Heart left ventricle (tissue), 16 donors: ENCODE data around the gene CKMT2. TPM values are rescaled to one million over a fixed set of nuclear protein-coding genes. Genes with fewer than 3 reads are reported as not detected.

Experiments
- ATAC-seq, 4 donors: fragments of 200-7000 bp; cut with Tn5 transposase; one replicate each; pipeline ENCODE4 v1.9.1; 2020 to 2022; ENCODE audit warnings: moderate library complexity in 4 of 4, mild to moderate bottlenecking in 3 of 4, moderate number of reproducible peaks in 1 of 4
- DNase-seq, 5 donors: peaks; one replicate each; pipeline ENCODE4 v3.0.0-alpha.2; 2020
- H3K27ac ChIP-seq, 12 donors: fragments of 200-600 bp; sonication (generic) in 4 of 12; one replicate each; pipeline versions ENCODE4 v1.5.0 to v1.8.0; 2016 to 2022; ENCODE audit warnings: mild to moderate bottlenecking in 2 of 12
- H3K27me3 ChIP-seq, 9 donors: fragments of 200-600 bp; sonication (generic) in 2 of 9; one replicate each; pipeline versions ENCODE4 v1.5.1 to v1.8.0; 2016 to 2022; ENCODE audit warnings: mild to moderate bottlenecking in 3 of 9
- H3K36me3 ChIP-seq, 9 donors: fragments of 200-600 bp; sonication (generic) in 2 of 9; one replicate each; pipeline versions ENCODE4 v1.5.0 to v1.8.0; 2018 to 2022; ENCODE audit warnings: mild to moderate bottlenecking in 2 of 9
- H3K4me1 ChIP-seq, 12 donors: fragments of 200-600 bp; sonication (generic) in 4 of 12; one replicate each; pipeline versions ENCODE4 v1.5.0 to v1.8.0; 2016 to 2022; ENCODE audit warnings: mild to moderate bottlenecking in 3 of 12
- H3K4me3 ChIP-seq, 12 donors: fragments of 200-600 bp; sonication (generic) in 4 of 12; one replicate each; pipeline versions ENCODE4 v1.5.0 to v1.8.0; 2017 to 2022; ENCODE audit warnings: mild to moderate bottlenecking in 9 of 12, moderate library complexity in 4 of 12
- H3K9me3 ChIP-seq, 12 donors: fragments of 200-600 bp; sonication (generic) in 4 of 12; one replicate each; pipeline versions ENCODE4 v1.5.0 to v1.8.0; 2016 to 2022; ENCODE audit warnings: mild to moderate bottlenecking in 1 of 12
- POLR2A ChIP-seq, 2 donors: fragments of 450-650 bp; IDR thresholded peaks; one replicate each; pipeline ENCODE4 v1.6.1; 2017; ENCODE audit warnings: antibody characterized with exemption in 2 of 2, mild to moderate bottlenecking in 2 of 2, moderate library complexity in 2 of 2
- WGBS, 4 donors: extraction: QIAGEN DNeasy Blood & Tissue Kit in 2 of 4; methylation state at CpG; one replicate each; pipeline versions ENCODE4 v1.1.5 to v1.1.7; 2013 to 2018; 5-methylcytosine and 5-hydroxymethylcytosine counted together
- intact Hi-C, 10 donors: fragments of 100-400 bp; cut with DNase I; formaldehyde crosslinking; loops; one replicate each; pipeline versions ENCODE4 v1.11.1 to v1.14.2; 2022
- polyA plus RNA-seq, 2 donors: library from polyadenylated mRNA; stranded (reverse); fragments of 200-250 nt; gene quantifications; one replicate each; pipeline ENCODE4 v1.2.3, GENCODE V29; 2013
- total RNA-seq, 9 donors: library from RNA; depleted of rRNA in 2 of 9; stranded (reverse); fragments of >200 nt in 2 of 9; fragmentation: NEBNext Ultra II Directional in 3 of 9; extraction: Animal tissue kit (Norgen Biotek cat#: 25700) in 3 of 9; gene quantifications; one replicate each; pipeline versions ENCODE4 v1.1.0 to v1.2.4, GENCODE V29; 2016 to 2023
- TF ChIP-seq, protein P1 (sequence below), 12 donors: fragments of 200-600 bp; sonication (generic) in 4 of 12; IDR thresholded peaks; one replicate each; pipeline versions ENCODE4 v1.5.0 to v1.8.0; 2018 to 2022; ENCODE audit warnings: antibody characterized with exemption in 12 of 12, mild to moderate bottlenecking in 5 of 12
- donor health status: ischemic (EF 13 %, LVEDD 7.1; RV severe dilation, severe dysfunction).
- donor health status: healthy with polysubstance abuse.
- donor health status: DM: no; HTN: yes; CAD: no.
- donor health status: DM: no; HTN: no; CAD: no.
- donor health status: ischemic (EF 25% LVEDD 6.9; RV normal size, moderate dysfunction).
- donor health status: ischemic (EF 25% LVEDD 5.7; RV mildly dilated, moderate dysfunction).
- donor health status: healthy.
- donor health status: DM: yes; HTN: yes; CAD: no.
- donor health status: ischemic (EF 35%, LVEDD 5.7; RV mildly dilated, moderate dysfunction).
- donor health status: nonischemic (EF 11% LVEDD 7.7; RV severe dilation, severe dysfunction).
- donor health status: DM: yes; HTN: yes; CAD: no.
- donor health status: PGD.
- donor health status: ischemic (EF 29% LVEDD 5.4; RV normal size, mild dysfunction).
- donor health status: nonischemic (EF 23%, LVEDD 6.1; RV moderate dilation, normal function).

Gene CKMT2
- total and polyA plus RNA-seq, 11 donors, result 890 to 3,872 (median 1,758) TPM

DNA sequence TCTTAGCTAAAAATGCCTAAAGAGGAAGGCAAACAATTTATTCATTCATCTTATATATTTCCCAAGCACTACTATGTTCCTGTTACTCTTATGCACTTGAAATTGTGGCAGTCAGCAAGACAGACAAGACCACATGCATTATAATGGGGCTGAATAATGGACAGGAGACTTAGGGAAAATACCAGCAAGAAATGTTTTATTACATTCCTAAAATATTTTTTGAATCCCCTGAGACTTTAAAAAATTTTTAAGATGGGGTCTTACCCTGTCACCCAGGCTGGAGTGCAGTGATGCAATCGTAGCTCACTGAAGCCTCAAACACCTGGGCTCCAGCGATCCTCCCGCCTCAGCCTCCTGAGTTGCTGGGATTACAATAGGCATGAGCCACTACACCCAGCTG is 81.5 kb downstream of the CKMT2 start:
- Histone ChIP-seq H3K27me3 (no peaks in the 10 kb centered on the region), H3K4me3 (no peak overlapping the region), H3K27ac (no peak overlapping the region), H3K4me1 (no peaks in the 10 kb centered on the region), H3K36me3 (peaks cover 0 to 57% (median 45%) of the 10 kb centered on the region in 9 donors), H3K9me3 (no peaks in the 10 kb centered on the region)
- ATAC-seq (no peak), DNase-seq (no peak)
- 90 to 97% (median 96%) methylated on average over 3 of the region's 3 CpGs for WGBS, 4 donors
- no peak for TF ChIP-seq POLR2A (IDR thresholded peaks at IDR 0.05)
- TF ChIP-seq, protein P1, sequence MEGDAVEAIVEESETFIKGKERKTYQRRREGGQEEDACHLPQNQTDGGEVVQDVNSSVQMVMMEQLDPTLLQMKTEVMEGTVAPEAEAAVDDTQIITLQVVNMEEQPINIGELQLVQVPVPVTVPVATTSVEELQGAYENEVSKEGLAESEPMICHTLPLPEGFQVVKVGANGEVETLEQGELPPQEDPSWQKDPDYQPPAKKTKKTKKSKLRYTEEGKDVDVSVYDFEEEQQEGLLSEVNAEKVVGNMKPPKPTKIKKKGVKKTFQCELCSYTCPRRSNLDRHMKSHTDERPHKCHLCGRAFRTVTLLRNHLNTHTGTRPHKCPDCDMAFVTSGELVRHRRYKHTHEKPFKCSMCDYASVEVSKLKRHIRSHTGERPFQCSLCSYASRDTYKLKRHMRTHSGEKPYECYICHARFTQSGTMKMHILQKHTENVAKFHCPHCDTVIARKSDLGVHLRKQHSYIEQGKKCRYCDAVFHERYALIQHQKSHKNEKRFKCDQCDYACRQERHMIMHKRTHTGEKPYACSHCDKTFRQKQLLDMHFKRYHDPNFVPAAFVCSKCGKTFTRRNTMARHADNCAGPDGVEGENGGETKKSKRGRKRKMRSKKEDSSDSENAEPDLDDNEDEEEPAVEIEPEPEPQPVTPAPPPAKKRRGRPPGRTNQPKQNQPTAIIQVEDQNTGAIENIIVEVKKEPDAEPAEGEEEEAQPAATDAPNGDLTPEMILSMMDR (IDR thresholded peaks at IDR 0.05), result no peak
- intact Hi-C loops, result no loop called here

DNA sequence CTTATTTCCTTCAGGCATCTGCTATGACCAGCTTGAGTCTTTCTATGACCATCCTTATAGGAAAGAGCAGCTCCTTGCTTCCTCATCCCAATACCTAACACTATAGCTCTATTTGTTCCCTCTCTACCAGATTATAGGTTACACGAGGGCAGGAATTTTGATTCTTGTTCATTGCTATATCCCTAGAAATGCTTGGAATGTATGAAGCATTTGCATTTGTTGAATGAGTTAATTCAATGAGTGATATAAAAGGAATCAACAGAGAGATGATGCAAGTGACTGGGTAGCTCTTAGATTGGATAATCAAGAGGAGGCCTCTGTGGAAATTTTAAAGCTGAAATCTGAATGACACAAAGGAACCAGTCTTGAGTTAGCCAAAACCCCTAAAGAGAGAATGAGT is 82.2 kb downstream of the CKMT2 start:
- Histone ChIP-seq H3K4me1 (no peaks in the 10 kb centered on the region), H3K27ac (no peak overlapping the region), H3K27me3 (no peaks in the 10 kb centered on the region), H3K36me3 (peaks cover 0 to 50% (median 38%) of the 10 kb centered on the region in 9 donors), H3K4me3 (no peak overlapping the region), H3K9me3 (no peaks in the 10 kb centered on the region)
- DNase-seq, result no peak
- ATAC-seq, result no peak
- intact Hi-C loops, result no loop called here
- 74 to 85% (median 80%) methylated on average over 1 of the region's 1 CpG for WGBS, 4 donors
- TF ChIP-seq, protein P1 (IDR thresholded peaks at IDR 0.05), result no peak
- no peak for TF ChIP-seq POLR2A (IDR thresholded peaks at IDR 0.05)

DNA sequence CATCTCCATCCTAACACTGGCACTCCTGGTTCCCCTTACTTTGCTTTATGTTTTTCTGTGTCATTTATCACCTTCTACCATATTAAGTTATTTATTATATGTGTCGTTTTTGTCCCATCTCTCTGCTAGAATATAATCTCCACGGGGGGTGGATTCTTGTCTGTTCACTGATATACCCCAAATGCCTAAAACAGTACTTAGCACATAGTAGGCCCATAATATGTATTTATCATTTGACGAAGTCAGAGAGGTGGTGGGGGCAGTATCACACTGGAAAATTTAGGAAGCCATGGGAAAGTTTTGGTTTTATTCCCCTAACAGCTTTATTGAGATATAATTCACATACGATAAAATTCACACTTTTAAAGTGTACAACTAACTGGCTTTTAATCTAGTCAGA is 82.7 kb downstream of the CKMT2 start:
- Histone ChIP-seq H3K9me3 (no peaks in the 10 kb centered on the region), H3K27ac (no peak overlapping the region), H3K4me1 (no peaks in the 10 kb centered on the region), H3K27me3 (no peaks in the 10 kb centered on the region), H3K4me3 (no peak overlapping the region), H3K36me3 (peaks cover 0 to 45% (median 33%) of the 10 kb centered on the region in 9 donors)
- ATAC-seq, result no peak
- intact Hi-C loops, result no loop called here
- no peak for TF ChIP-seq POLR2A (IDR thresholded peaks at IDR 0.05)
- TF ChIP-seq, protein P1 (IDR thresholded peaks at IDR 0.05), result no peak
- WGBS, 4 donors, result 92 to 95% (median 93%) methylated on average over 4 of the region's 4 CpGs
- DNase-seq, result no peak

Other genes starting within 250 kb of the CKMT2 start
- 10 to 100 TPM in 8 of 9 donors, 1 to 10 TPM in 1; 6.5 to 16.2 (median 11.1) TPM for gene ZCCHC9, start 68.3 kb downstream of the CKMT2 start, total RNA-seq
- gene ZCCHC9, start 68.3 kb downstream of the CKMT2 start, polyA plus RNA-seq, result 10 to 100 TPM; 12.0 to 13.8 TPM
- gene ACOT12, start 160.8 kb downstream of the CKMT2 start, total RNA-seq, result not detected
- gene ACOT12, start 160.8 kb downstream of the CKMT2 start, polyA plus RNA-seq, result not detected